Measurements from ENCODE around the gene SLC17A9.

The SLC17A9 gene

GRCh38 chr20:62967149-62967501, 14.6 kb downstream of the SLC17A9 start:
- no peak for DNase-seq

GRCh38 chr20:62967628-62968351, 15.3 kb downstream of the SLC17A9 start:
- no peak for DNase-seq

GRCh38 chr20:62968378-62969178, 16.1 kb downstream of the SLC17A9 start:
- DNase-seq, result no peak

- DNase-seq, result no peak
Measured at GRCh38 chr20:62969179-62969760, 16.8 kb downstream of the SLC17A9 start.

GRCh38 chr20:62969939-62970306, 17.4 kb downstream of the SLC17A9 start:
- no peak for DNase-seq

GRCh38 chr20:62970307-62971210, 18.1 kb downstream of the SLC17A9 start:
- DNase-seq, result no peak

- DNase-seq, result no peak
Measured at GRCh38 chr20:62971211-62971949, 18.9 kb downstream of the SLC17A9 start.

GRCh38 chr20:62971950-62972844, 19.7 kb downstream of the SLC17A9 start:
- peak in 52 of 56 donors; percentile 5 to 86 (median 55) for DNase-seq

- peak in 1 of 56 donors; percentile 39 for DNase-seq
Measured at GRCh38 chr20:62972845-62973745, 20.6 kb downstream of the SLC17A9 start.

- no peak for DNase-seq
Measured at GRCh38 chr20:62975251-62975760, 22.8 kb downstream of the SLC17A9 start.

GRCh38 chr20:62975812-62976508, 23.5 kb downstream of the SLC17A9 start:
- no peak for DNase-seq

GRCh38 chr20:62976886-62977285, 24.4 kb downstream of the SLC17A9 start:
- no peak for DNase-seq

- peak in 1 of 56 donors; percentile 13 for DNase-seq
Measured at GRCh38 chr20:62977613-62978560, 25.4 kb downstream of the SLC17A9 start.

GRCh38 chr20:62978561-62978943, 26.0 kb downstream of the SLC17A9 start:
- DNase-seq, result no peak

- no peak for DNase-seq
Measured at GRCh38 chr20:62979310-62979709, 26.8 kb downstream of the SLC17A9 start.

- no peak for DNase-seq
Measured at GRCh38 chr20:62979876-62980373, 27.4 kb downstream of the SLC17A9 start.

All from nucleus accumbens (tissue), 56 donors.